Endothelial cell (in vitro differentiated cells): Measurements from ENCODE around the gene SLC7A7. TPM values are rescaled to one million over a fixed set of nuclear protein-coding genes. Genes with fewer than 3 reads are reported as not detected.

Experiments
- DNase-seq: peaks from one replicate; pipeline ENCODE4 v3.0.0; 2021; ENCODE audit warnings: low spot score
- H3K27ac Mint-ChIP-seq: one replicate; pipeline ENCODE4 v1.8.0; 2021; ENCODE audit warnings: mixed read lengths, inconsistent platforms; ENCODE audit not compliant: unreplicated experiment
- H3K27me3 Mint-ChIP-seq: one replicate; pipeline ENCODE4 v1.8.0; 2021; ENCODE audit warnings: mild to moderate bottlenecking, moderate library complexity, mixed read lengths, inconsistent platforms; ENCODE audit not compliant: unreplicated experiment
- H3K36me3 Mint-ChIP-seq: one replicate; pipeline ENCODE4 v1.8.0; 2021; ENCODE audit warnings: mild to moderate bottlenecking, low read depth, mixed read lengths, inconsistent platforms; ENCODE audit not compliant: unreplicated experiment
- H3K4me1 Mint-ChIP-seq: one replicate; pipeline ENCODE4 v1.8.0; 2021; ENCODE audit warnings: mild to moderate bottlenecking, mixed read lengths, inconsistent platforms; ENCODE audit not compliant: unreplicated experiment
- H3K4me3 Mint-ChIP-seq: one replicate; pipeline ENCODE4 v1.8.0; 2021; ENCODE audit warnings: mild to moderate bottlenecking, mixed read lengths, inconsistent platforms; ENCODE audit not compliant: unreplicated experiment
- H3K9me3 Mint-ChIP-seq: one replicate; pipeline ENCODE4 v1.8.0; 2021; ENCODE audit warnings: mixed read lengths, inconsistent platforms; ENCODE audit not compliant: unreplicated experiment
- CTCF ChIP-seq: fragments of 200-600 bp; sonication (generic); IDR thresholded peaks from one replicate; pipeline ENCODE4 v1.5.0; 2021; ENCODE audit warnings: antibody characterized with exemption; ENCODE audit not compliant: unreplicated experiment
- total RNA-seq: library from RNA; stranded (reverse); fragmentation: NEBNext Ultra II Directional; extraction: Animal tissue kit (Norgen Biotek cat#: 25700); gene quantifications from one replicate; pipeline ENCODE4 v1.2.1, GENCODE V29; 2021; ENCODE audit not compliant: unreplicated experiment

Gene SLC7A7
- total RNA-seq, 1 donor from 2014 or later, result 15.0 TPM

GRCh38 chr14:22802860-22803686 is 12.2 kb downstream of the SLC7A7 start:
- no peaks in the 10 kb centered on the region for H3K27me3 Mint-ChIP-seq
- no peaks in the 10 kb centered on the region for H3K36me3 Mint-ChIP-seq

GRCh38 chr14:22801716-22802115 is 13.5 kb downstream of the SLC7A7 start:
- H3K27me3 Mint-ChIP-seq, result no peaks in the 10 kb centered on the region

More at GRCh38 chr14:22802860-22803686, 12.2 kb downstream of the SLC7A7 start:
- Mint-ChIP-seq H3K27ac (no peak overlapping the region), H3K4me3 (no peak overlapping the region), H3K9me3 (no peaks in the 10 kb centered on the region), H3K4me1 (no peaks in the 10 kb centered on the region)
- TF ChIP-seq CTCF, result no peak
- DNase-seq, result no peak

GRCh38 chr14:22800346-22800745 is 14.9 kb downstream of the SLC7A7 start:
- Mint-ChIP-seq H3K4me1 (no peaks in the 10 kb centered on the region), H3K36me3 (peaks cover 4% of the 10 kb centered on the region), H3K9me3 (no peaks in the 10 kb centered on the region), H3K27ac (no peak overlapping the region), H3K27me3 (no peaks in the 10 kb centered on the region), H3K4me3 (no peak overlapping the region)
- DNase-seq, result no peak
- TF ChIP-seq CTCF, result no peak

More at GRCh38 chr14:22801716-22802115, 13.5 kb downstream of the SLC7A7 start:
- Mint-ChIP-seq H3K4me3 (no peak overlapping the region), H3K9me3 (no peaks in the 10 kb centered on the region), H3K4me1 (no peaks in the 10 kb centered on the region), H3K36me3 (no peaks in the 10 kb centered on the region), H3K27ac (no peak overlapping the region)
- no peak for DNase-seq
- TF ChIP-seq CTCF, result no peak

GRCh38 chr14:22798528-22798927 is 16.7 kb downstream of the SLC7A7 start:
- TF ChIP-seq CTCF, result no peak
- H3K27me3 Mint-ChIP-seq, result no peaks in the 10 kb centered on the region
- DNase-seq, result no peak
- no peak overlapping the region for H3K27ac Mint-ChIP-seq
- H3K9me3 Mint-ChIP-seq, result no peaks in the 10 kb centered on the region
- H3K36me3 Mint-ChIP-seq, result peaks cover 4% of the 10 kb centered on the region
- H3K4me3 Mint-ChIP-seq, result no peak overlapping the region
- no peaks in the 10 kb centered on the region for H3K4me1 Mint-ChIP-seq
